GM19025 (cell line): Measurements from ENCODE around the gene ODAD3.
"Not testable (repeated sequence)": the region's sequence is repeated elsewhere in the genome, so short reads cannot be mapped to it uniquely, and the experiment has no call there.

Experiments
- ATAC-seq: cut with Tn5 transposase; IDR thresholded peaks from one replicate; pipeline ENCODE4 v1.9.1; 2021; ENCODE audit warnings: mild to moderate bottlenecking, low read depth, moderate library complexity; ENCODE audit not compliant: unreplicated experiment

Gene ODAD3

GRCh38 chr19:11435057-11435832 lies at the start of gene ODAD3, which contains the start of gene PRKCSH:
Gene ODAD3, minus strand, starts transcription at chr19:11435121. Its CDS starts 105 bp downstream, at chr19:11435016.
Gene PRKCSH, plus strand, starts transcription at chr19:11435635. Its CDS starts 483 bp downstream, at chr19:11436118.
- ATAC-seq, result peak; percentile 89

DNA sequence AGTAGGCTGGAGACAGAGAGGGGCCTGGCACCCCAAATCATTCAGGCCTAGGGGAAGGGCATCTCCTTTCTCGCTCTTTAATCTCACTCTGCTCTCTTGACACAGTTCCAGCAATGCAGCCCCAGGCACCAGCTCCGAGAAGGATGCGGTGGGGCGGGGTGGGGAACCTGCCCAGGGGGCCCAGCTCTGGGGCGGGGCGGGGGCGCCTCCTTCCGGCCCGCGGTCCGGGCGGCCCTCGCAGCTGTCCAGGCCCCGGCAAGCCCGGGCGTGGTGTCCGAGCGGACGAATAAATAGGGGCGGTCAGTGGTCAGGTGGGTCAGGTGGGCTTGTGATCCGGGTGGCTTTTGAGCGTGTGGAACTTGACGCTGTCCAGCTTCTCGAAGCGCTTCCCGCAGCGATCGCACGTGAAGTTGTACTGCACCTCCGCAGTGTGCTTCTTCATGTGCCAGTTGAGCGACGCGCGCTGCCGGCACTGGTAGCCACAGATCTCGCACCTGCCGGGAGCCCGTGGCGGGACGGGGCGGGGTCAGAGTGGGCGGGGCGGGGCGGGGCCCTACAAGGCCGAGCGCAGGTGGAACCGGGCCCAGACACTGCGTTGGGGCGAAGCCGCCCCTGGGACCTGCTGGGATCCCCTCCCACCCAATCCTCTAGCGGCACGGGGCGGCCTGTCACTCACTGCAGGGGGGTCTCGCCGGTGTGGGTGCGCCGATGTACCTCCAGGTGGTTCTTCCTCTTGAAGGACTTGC lies 48.6 kb upstream of the ODAD3 start:
- ATAC-seq, result no peak

DNA sequence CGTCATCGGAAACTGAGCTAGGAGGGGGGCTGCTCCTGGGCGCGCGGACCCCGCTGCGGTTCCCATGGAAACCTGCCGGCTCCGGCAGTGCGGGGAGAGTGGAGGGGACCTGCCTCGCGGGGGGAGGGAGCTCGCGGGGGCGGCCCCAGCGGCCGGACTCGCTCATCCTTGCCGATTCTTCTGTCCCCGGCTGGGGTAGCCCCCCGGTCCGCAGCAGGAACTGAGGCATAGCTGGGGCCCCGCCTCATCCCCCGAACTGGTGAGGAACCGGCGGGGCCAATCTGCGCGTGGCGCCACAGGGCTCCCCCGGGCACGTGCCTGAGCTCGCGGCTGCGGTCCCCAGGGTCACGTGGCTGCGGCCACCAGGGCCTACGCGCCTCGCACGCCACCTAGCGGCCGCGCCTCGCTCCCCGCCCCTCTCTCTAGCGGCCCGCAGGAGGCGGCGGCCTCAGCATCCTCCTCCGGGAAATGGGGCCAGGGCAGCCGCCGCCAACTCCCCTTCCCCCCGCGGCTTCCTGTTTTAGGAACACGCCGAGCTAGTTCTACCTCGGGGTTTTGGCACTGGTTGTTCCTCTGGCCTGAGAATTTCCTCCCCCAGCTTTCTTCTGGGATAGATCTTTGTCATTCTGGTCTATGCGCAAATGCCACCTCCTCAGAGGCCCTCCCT lies 47.6 kb upstream of the ODAD3 start:
- peak; percentile 63 for ATAC-seq

- peak; percentile 53 for ATAC-seq
Observed at GRCh38 chr19:11481534-11482383, 46.8 kb upstream of the ODAD3 start.

DNA sequence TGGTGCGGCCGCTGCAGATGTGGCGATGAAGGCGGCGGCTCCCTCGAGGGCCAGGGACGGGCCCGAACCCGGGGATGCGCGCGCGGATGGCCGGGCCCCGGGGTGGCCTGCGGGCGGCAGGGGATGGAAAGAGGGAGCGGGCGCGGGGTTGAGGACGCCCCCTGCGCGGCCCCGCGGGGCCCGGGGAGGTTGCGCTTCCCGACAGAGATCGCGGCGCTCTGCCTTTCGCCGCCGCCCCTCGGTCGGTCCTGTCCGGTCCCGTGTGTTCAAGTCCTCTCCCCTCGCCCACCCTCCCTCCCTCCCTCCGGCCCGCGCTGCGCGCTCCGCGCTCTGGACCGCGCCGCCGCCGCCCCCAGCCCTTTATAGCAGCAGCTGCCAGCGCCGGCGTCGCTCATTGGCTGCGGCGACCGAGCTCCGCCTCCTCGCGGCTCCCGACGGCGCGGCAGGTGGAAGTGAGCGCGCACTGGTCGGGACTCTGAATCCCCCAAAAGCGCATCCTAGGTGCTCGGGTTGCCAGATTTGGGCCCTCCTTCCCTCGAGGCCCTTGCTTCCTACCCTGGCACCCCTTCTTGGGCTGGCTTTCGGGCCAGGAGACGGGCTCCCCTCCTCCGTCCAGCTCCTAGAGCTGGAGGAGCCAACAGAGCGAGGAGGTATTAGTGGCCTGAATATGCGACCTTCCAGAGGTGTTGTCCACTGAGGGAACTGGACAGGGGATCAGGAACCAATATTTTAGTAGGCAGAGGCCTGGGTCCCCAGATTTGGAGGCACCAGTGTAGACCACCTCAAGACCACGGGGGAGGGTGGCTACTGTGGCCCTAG lies 46.0 kb upstream of the ODAD3 start, which contains the start of gene ELAVL3:
ELAVL3 (minus strand) TSS at position 332 of the 819 bp plus-strand sequence. CDS start 438 bp downstream, outside the sequence.
- no peak for ATAC-seq

DNA sequence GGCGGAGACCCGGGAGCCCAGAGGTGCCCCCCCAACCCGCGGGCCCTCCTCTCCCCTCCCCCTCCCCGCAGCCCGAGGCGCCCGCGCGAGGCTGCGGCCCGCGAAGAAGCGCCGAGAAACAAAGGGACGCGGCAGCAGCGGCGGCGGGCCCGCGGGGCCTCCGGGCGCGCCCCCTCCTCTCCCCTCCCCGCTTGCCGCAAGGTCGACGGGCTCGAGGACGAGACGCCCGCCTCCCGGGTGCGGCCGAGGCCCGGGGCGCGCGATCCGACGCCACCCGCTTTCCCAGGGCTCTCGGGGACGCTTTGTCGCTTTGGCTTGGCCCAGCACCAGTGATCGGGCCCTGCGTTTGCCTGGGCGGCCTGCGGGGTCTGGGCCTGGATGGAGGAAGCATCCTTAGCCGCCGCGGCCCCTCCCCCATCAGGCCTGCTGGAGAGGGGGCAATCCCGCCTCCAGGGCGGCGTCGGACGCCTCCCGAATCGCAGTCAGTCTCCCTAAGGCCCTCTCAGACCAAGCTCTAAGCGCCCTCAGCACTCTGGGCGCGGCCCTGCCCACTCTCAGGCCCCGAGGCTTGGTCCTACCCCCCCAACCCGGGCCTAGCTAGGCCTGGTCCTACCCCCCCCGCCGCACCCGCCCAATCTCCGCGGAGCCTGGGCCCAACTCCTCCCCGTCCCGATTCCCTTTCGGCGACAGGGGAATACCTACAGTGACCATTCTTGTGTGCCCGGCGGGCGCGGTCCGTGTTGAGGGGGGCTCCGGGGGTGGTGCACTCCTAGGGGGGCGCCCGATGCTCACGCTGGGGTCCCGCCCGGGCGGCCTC lies 45.2 kb upstream of the ODAD3 start:
- ATAC-seq, result no peak

GRCh38 chr19:11479090-11479897 lies 44.4 kb upstream of the ODAD3 start:
- ATAC-seq, result no peak

DNA sequence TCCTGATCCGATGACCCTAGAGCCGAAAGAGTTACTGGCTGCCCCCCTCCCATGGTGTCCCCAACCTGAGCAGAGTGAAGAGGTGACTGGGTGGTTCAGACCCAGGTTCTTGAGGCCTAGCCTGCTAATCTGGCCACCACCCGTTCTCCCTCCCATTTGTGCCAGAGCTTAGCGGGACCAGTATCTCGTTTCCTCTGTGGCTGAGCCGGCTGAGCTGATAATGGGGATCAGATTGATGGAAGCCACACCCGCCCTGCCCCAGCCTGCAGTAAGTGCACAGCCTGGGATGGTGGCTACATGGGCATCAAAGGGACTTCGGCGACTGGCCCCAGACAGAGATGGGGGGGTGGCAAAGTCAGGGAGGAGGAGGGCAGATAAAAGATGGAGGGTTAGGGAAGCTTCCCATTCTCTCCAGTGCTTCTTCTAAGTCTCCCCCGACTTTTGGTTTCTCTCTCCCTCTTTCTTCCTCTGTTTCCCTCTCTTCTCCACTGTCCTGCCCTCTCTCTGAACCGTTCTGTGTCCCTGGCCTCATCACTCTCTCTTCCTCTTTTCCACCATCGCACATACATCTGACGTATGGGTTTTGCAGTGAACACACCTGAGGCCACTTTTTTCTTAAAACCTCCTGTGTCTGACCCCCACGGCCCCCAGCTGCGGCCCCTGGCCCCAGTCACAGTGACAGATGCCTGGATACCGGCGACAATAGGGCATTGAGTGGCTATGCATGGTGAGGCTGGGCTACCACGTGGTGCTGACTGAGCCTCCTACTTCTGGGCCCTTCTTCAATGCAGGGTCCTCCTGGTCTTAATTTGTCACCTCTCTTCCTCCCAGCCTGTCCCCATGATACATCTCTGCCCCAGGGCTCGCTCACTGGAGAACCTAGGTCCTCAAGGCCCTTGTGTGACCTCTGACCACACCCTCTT lies 43.5 kb upstream of the ODAD3 start:
- ATAC-seq, result no peak

DNA sequence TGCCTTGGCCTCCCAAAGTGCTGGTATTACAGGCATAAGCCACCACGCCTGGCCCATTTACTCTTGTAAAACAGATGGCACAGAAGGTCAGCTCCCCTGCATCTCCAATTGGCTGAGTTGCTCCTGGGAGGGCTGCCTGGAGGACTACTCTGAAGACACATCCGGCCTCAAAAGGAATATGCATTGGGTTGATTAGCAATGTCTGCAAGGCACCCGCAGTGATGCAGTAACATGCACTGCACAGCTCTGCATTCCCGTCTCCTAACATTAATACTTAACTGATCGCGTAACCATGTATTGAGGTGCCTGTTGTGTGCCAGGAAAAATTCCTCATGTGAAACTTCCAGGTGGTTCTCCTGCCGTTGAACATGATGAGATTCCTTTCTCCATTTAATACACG lies 40.9 kb upstream of the ODAD3 start:
- ATAC-seq, result no peak

- ATAC-seq, result not testable (repeated sequence)
Observed at GRCh38 chr19:11475343-11475742, 40.4 kb upstream of the ODAD3 start.

DNA sequence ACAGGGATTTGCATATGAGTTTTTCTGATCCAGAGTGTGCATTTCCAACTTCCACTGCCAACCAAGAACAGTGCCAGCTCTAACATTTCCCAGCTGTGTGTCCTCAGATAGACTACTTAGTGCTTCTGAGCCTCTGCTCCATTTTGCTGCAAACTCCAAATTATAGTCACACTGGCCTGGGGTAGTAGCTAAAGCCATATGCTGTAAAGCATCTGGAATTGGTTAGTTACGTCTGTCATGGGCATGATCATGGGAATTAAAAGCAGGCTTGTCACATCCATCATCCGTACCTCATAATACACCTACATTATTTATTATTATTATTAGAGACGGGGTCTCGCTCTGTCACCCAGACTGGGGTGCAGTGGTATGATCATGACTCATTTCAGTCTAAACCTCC lies 38.8 kb upstream of the ODAD3 start:
- no peak for ATAC-seq

- not testable (repeated sequence) for ATAC-seq
Observed at GRCh38 chr19:11468266-11468845, 33.4 kb upstream of the ODAD3 start.

- ATAC-seq, result no peak
Observed at GRCh38 chr19:11465600-11465999, 30.7 kb upstream of the ODAD3 start.

GRCh38 chr19:11464333-11465265 lies 29.7 kb upstream of the ODAD3 start:
- ATAC-seq, result no peak

DNA sequence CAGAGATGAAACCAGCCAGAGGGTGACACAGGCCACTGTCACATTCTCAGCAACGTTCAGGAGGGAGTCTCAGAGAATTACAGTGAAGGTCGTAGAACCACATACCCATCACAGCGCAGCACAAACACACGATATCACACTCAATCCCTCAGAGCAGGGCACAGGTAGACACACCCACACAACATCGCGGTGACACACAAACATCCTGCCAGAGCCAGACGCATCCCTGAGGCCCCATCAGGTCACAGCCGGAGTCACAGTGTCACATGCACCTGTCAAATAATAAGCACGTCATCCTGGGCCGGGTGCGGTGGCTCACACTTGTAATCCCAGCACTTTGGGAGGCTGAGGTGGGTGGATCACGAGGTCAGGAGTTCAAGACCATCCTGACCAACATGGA lies 28.5 kb upstream of the ODAD3 start:
- ATAC-seq, result no peak
